ENCODE data around the gene TOP3B.

Gene TOP3B

DNA sequence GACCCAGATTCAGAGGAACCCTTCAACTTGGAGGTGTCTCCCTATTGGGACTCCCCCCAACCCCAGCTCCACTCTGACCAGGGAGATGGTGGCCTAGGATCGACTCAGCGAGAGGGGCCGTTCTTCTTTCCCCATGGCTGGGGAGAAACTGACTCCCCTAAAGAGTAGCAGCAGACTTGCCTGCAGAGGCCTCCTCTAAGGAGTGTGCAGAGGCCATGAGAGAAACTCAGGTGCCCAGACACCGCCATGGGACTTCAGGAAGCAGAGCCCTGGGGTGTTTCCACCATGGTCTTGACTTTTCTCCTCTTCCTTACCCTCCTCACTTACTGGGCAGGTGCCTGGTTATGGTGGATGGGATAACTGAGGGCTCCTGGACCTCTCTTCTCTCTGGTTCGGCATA is 2.6 kb upstream of the TOP3B start:
- H3K4me3 ChIP-seq (ENCODE audit: low read depth, low read length), result no peak overlapping the region
- ChIA-PET POLR2A (no interaction called here), CTCF (interaction anchor here (0.9 to 1.3 kb wide), 3 partner anchors 8 to 13 kb away, joined by 3 to 8 read pairs (median 3); no protein-coding TSS in a partner anchor)
- no peak for DNase-seq (ENCODE audit: low read depth, low spot score)
- TF ChIP-seq CTCF (IDR thresholded peaks at IDR 0.05; ENCODE audit: insufficient read depth, low read length, missing control alignments), result no peak

DNA sequence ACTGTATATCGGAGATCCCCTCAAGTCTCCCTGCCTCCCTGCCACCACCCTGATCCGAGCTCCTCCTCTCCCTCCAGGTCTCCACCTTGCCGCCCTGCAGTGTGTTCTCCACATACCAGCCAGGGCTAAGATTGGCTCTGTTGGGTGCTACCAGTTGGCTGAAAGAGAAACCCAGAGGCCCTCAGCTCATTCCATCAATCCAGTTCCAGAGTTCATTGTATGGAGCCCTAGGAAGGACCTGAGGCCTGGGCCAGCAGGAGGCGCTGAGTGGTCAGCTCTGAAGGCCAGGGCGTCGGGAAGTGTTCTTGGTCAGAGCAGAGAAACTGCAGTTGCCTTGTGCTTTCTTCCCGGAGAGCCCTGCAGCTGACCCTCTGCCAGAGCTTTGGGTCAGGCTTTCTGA is 2.2 kb upstream of the TOP3B start:
- ChIA-PET POLR2A (no interaction called here), CTCF (interaction anchor here (0.9 to 1.3 kb wide), 4 partner anchors 9 to 222 kb away, joined by 3 to 8 read pairs (median 3); no protein-coding TSS in a partner anchor)
- TF ChIP-seq CTCF (IDR thresholded peaks at IDR 0.05; ENCODE audit: insufficient read depth, low read length, missing control alignments), result peak; percentile 31
- no peak overlapping the region for H3K4me3 ChIP-seq (ENCODE audit: low read depth, low read length)
- DNase-seq (ENCODE audit: low read depth, low spot score), result no peak

DNA sequence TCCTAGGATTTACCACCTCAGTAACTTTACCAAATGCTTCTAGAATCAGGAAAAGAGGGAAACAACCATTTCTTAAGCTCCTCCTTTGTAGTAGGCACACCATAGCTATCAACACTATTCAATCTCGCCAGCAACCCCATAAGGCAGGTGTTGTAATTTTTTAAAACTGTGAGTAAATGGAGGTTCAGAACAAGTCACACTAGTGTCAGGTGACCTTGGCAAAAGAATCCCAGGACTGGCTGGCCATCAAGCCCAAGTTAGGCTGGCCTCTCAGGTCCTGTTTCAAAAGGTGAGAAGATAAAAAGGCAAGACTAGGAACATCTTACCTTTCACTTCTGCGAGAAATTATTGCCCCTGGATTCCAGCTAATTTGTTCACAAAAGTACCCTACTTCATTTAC is 713 bp downstream of the TOP3B start:
- TF ChIP-seq CTCF (IDR thresholded peaks at IDR 0.05; ENCODE audit: insufficient read depth, low read length, missing control alignments), result no peak
- no peak for DNase-seq (ENCODE audit: low read depth, low spot score)
- peak overlapping the region; percentile 95 for H3K4me3 ChIP-seq (ENCODE audit: low read depth, low read length)
- CTCF ChIA-PET, result interaction anchor here (0.7 to 4.0 kb wide), 5 partner anchors 10 to 43 kb away, joined by 3 to 67 read pairs (median 5); partner anchors contain the start of gene PPM1F
- POLR2A ChIA-PET, result no interaction called here

DNA sequence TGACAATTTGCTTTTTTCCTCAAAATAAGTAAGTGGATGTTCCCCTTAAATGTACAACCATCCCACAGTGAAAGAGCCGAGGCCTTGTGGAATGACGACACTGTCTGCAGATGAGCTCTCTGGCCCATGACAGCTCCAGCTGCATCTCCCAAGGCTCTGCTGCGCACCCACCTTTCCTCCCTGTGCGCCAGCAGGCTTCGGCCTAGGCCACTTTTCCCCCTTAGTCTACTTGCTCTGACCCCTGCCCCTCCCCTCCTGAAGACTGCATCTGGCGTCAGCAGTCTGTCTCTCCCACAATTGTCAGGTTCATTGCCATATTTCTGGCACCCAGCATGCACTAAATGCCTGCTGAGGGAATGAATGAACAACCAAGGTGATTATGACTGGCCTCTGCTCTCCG is 2.0 kb downstream of the TOP3B start:
- ChIA-PET CTCF (interaction anchor here (4.0 kb wide), 1 partner anchor 9 kb away, joined by 67 read pairs; no protein-coding TSS in a partner anchor), POLR2A (no interaction called here)
- no peak for TF ChIP-seq CTCF (IDR thresholded peaks at IDR 0.05; ENCODE audit: insufficient read depth, low read length, missing control alignments)
- no peak overlapping the region for H3K4me3 ChIP-seq (ENCODE audit: low read depth, low read length)
- no peak for DNase-seq (ENCODE audit: low read depth, low spot score)

DNA sequence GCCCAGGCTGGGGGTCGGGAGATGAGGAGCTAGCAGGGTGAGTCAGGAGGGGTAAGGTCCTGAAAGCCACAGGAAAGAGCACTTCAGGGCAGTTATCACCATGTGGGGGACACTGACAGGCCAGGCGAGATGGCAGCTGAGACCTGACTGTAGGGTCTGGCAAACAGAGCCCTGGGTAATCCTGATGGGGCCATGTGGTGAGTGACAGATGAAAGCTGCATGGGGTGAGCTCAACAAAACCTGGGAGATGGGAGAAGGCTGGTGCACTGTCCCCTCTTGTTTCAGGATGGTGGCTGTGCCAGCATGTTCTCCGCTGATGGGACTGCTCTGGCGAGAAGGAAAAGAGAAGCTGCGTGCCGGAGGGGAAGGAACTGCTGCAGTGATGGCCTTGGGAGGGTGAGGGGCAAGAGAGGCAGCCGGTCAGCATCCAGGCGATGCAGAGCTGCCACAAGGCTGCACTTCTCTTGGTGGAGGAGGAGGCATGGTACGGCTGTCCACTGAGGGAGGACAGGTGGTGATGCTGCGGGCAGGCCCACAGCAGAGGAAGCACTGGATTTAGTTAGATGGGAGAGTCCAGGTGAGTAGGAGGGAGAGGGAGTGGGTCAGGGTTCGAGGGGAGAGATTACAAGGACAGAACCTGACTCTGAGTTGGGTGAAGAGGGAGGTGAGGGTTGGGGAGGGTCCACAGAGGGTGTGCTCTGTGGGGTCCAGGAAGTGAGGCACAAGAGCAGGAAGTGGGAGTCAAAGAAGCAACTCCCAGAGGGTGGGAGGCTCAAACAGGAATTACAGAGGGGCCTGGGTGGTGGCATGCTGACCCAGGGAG is 3.8 kb downstream of the TOP3B start:
- POLR2A ChIA-PET, result no interaction called here
- no peak for DNase-seq (ENCODE audit: low read depth, low spot score)
- CTCF ChIA-PET, result interaction anchor here (1.8 kb wide), 1 partner anchor 26 kb away, joined by 5 read pairs; the partner anchor contains the start of gene PPM1F
- no peak overlapping the region for H3K4me3 ChIP-seq (ENCODE audit: low read depth, low read length)
- no peak for TF ChIP-seq CTCF (IDR thresholded peaks at IDR 0.05; ENCODE audit: insufficient read depth, low read length, missing control alignments)

- ChIA-PET CTCF (interaction anchor here (1.8 to 3.7 kb wide), 2 partner anchors 11 to 25 kb away, joined by 5 to 16 read pairs; partner anchors contain the start of gene PPM1F), POLR2A (no interaction called here)
- DNase-seq (ENCODE audit: low read depth, low spot score), result no peak
- no peak overlapping the region for H3K4me3 ChIP-seq (ENCODE audit: low read depth, low read length)
- TF ChIP-seq CTCF (IDR thresholded peaks at IDR 0.05; ENCODE audit: insufficient read depth, low read length, missing control alignments), result no peak
Measured at GRCh38 chr22:21977814-21978213, 4.8 kb downstream of the TOP3B start.

Measured in AG04449 (cell line).